Measurements from ENCODE around the gene CTNNBIP1. TPM values are rescaled to one million over a fixed set of nuclear protein-coding genes. Genes with fewer than 3 reads are reported as not detected.

Gene CTNNBIP1
- total and polyA plus RNA-seq, 12 donors: 26.5 to 69.4 (median 37.3) TPM

GRCh38 chr1:9852004-9852403 is 58.1 kb downstream of the CTNNBIP1 start:
- H3K9me3 ChIP-seq: peaks cover 0 to 11% (median 0%) of the 10 kb centered on the region in 11 donors
- TF ChIP-seq, protein P1, sequence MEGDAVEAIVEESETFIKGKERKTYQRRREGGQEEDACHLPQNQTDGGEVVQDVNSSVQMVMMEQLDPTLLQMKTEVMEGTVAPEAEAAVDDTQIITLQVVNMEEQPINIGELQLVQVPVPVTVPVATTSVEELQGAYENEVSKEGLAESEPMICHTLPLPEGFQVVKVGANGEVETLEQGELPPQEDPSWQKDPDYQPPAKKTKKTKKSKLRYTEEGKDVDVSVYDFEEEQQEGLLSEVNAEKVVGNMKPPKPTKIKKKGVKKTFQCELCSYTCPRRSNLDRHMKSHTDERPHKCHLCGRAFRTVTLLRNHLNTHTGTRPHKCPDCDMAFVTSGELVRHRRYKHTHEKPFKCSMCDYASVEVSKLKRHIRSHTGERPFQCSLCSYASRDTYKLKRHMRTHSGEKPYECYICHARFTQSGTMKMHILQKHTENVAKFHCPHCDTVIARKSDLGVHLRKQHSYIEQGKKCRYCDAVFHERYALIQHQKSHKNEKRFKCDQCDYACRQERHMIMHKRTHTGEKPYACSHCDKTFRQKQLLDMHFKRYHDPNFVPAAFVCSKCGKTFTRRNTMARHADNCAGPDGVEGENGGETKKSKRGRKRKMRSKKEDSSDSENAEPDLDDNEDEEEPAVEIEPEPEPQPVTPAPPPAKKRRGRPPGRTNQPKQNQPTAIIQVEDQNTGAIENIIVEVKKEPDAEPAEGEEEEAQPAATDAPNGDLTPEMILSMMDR (IDR thresholded peaks at IDR 0.05): no peak
- no peak overlapping the region for H3K4me3 ChIP-seq
- WGBS, 2 donors: 84 to 87% methylated on average over 8 of the region's 8 CpGs
- H3K36me3 ChIP-seq: peaks cover 0 to 67% (median 7%) of the 10 kb centered on the region in 9 donors
- no peak overlapping the region for H3K27ac ChIP-seq
- peaks cover 0 to 28% (median 15%) of the 10 kb centered on the region in 9 donors for H3K4me1 ChIP-seq
- H3K27me3 ChIP-seq: no peaks in the 10 kb centered on the region
- no peak for DNase-seq
- peak in 1 of 8 donors; percentile 13 for ATAC-seq
- intact Hi-C loops (cut with DNase I): loop anchor here in 1 of 10 donors (10.0 kb wide), 1 partner anchor 147 kb away; no protein-coding TSS in a partner anchor

DNA sequence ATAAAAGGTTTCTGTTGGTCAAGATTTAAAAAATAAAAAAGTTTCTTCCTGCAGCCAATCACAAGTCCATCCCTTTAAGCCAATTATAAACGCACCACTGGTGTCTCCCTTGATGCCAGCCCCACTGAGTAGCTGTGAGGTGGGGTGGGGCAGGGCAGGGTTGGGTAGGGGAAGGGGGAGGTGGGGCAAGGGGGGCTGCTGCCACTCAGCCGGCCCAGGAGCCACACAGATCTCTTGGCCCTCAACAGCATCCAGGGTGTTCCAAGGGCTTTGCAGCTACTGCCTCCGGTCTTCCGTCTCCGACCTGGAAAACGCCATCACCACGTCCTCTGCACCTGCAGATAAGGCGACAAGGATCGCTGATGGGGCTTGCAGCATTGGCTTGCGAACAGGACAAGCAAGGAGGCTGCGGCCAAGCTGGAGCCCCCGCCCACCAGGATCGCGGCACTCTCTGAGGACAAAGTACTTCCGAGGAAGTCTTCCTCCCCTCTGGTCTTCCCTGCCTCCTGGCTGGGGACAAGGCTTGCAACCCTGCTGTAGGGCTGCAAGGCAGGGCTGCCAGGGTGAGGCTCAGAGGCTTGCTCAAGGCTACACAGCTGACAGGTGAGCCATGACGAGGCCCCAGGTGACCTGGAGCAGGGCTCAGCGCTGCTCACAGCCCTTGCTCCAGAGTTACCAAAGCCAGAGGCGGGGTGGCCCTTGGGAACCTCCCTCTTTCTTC is 59.5 kb downstream of the CTNNBIP1 start:
- Histone ChIP-seq H3K27ac (no peak overlapping the region), H3K9me3 (peaks cover 0 to 11% (median 0%) of the 10 kb centered on the region in 11 donors), H3K36me3 (peaks cover 0 to 60% (median 7%) of the 10 kb centered on the region in 9 donors), H3K4me1 (peaks cover 0 to 41% (median 23%) of the 10 kb centered on the region in 9 donors), H3K27me3 (no peaks in the 10 kb centered on the region), H3K4me3 (no peak overlapping the region)
- ATAC-seq (no peak), DNase-seq (no peak)
- intact Hi-C loops (cut with DNase I): loop anchor here in 1 of 10 donors (10.0 kb wide), 1 partner anchor 146 kb away; no protein-coding TSS in a partner anchor
- WGBS, 2 donors: 80 to 87% methylated on average over 18 of the region's 18 CpGs
- TF ChIP-seq, protein P1 (IDR thresholded peaks at IDR 0.05): no peak

DNA sequence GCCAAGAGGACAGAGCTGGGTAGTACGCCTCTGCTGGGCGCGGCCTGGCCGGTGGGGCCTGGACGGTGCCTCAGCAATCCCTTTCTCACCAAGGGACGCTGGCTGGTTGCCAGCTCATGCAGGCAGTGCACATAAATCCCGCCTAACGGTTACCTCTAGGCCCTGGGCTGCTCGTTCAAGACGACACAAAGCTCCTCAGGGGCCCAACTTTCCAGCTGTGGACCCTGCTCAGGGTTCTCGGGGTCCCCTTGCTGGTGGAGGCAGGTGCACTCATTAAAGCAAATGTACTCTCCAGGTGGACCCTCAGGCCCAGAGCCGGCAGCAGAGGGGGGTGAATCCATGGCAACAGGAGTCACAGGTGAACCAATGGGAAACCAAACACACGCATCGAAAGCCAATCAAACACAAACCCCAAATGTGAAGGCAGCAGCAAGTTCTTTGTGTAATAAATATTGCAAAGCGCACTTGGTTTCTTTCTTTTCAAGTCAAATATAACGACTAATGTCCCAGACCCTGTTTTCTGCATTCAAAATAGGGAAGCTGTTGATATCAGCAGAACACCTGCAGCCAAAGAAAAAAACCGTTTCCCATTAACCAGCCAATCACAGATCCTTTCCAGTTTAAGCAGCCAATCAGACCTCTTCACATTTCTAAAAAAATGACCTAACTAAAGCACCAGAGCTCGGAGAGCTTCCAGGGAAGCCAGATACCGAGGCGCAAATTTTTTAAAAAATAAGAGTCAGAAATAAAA is 60.2 kb downstream of the CTNNBIP1 start:
- Histone ChIP-seq H3K4me1 (peaks cover 0 to 36% (median 23%) of the 10 kb centered on the region in 9 donors), H3K36me3 (peaks cover 0 to 53% (median 7%) of the 10 kb centered on the region in 9 donors), H3K27ac (no peak overlapping the region), H3K9me3 (peaks cover 0 to 11% (median 0%) of the 10 kb centered on the region in 11 donors), H3K4me3 (no peak overlapping the region), H3K27me3 (no peaks in the 10 kb centered on the region)
- intact Hi-C loops (cut with DNase I): loop anchor here in 1 of 10 donors (10.0 kb wide), 1 partner anchor 145 kb away; no protein-coding TSS in a partner anchor
- DNase-seq (no peak), ATAC-seq (no peak)
- TF ChIP-seq, protein P1 (IDR thresholded peaks at IDR 0.05): no peak
- WGBS, 2 donors: 83 to 84% methylated on average over 20 of the region's 20 CpGs

GRCh38 chr1:9848022-9848421 is 62.0 kb downstream of the CTNNBIP1 start:
- Histone ChIP-seq H3K4me3 (no peak overlapping the region), H3K36me3 (peaks cover 0 to 38% (median 7%) of the 10 kb centered on the region in 9 donors), H3K27ac (no peak overlapping the region), H3K9me3 (no peaks in the 10 kb centered on the region), H3K27me3 (no peaks in the 10 kb centered on the region), H3K4me1 (peaks cover 5 to 54% (median 36%) of the 10 kb centered on the region in 9 donors)
- ATAC-seq (peak in 5 of 8 donors; percentile 41 to 67 (median 51)), DNase-seq (no peak)
- WGBS, 2 donors: 26 to 31% methylated on average over 8 of the region's 8 CpGs
- TF ChIP-seq, protein P1 (IDR thresholded peaks at IDR 0.05): no peak
- intact Hi-C loops (cut with DNase I): no loop called here
